ENCODE results near the gene PPP2R1B. TPM values are rescaled to one million over a fixed set of nuclear protein-coding genes. Genes with fewer than 3 reads are reported as not detected.

PPP2R1B gene
- total and polyA plus RNA-seq, 2 of the 8 experiments (the other 6 are each of a cell fraction or from before 2014, with no cell fraction given), result 25.8 to 87.0 TPM

DNA sequence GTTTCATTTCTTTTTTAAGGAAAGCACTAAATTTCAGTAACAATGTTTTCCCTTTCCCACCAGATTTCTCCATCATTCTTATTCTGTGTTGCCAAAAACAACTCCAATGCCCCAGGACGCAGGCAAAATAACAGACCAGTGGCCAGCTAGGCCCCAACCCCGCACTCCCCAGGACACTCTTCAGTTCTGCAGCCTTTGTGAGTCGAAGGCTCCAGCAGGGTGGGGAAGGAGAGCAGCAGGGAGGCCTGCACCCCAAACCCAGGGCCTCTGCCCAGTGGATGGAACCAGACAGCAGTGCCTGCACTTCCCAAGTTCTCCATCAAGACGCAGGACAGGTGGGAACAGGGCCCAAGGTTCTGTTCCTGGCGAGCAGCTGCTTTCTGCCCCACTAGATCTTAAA, 34.4 kb downstream of the PPP2R1B start:
- Histone ChIP-seq H3K79me1 (ENCODE audit: low read depth, low read length) (0 out of 2 replicates have a peak, but pooled peaks cover 2% of the 10 kb centered on the region), H3K79me2 (ENCODE audit: control insufficient read depth in 1 of 2, insufficient read depth in 2 of 2, low read length in 2 of 2) (no peaks in the 10 kb centered on the region), H4K5ac (ENCODE audit: insufficient read length, low read depth, low read length) (no peak overlapping the region), H3K4me3 (ENCODE audit: extremely low read depth in 1 of 4, insufficient read depth in 2 of 4, low read depth in 3 of 4, low read length in 4 of 4) (no peak overlapping the region), H3K4me2 (ENCODE audit: insufficient read depth in 1 of 2, low read depth in 2 of 2, low read length in 2 of 2) (no peak overlapping the region), H3K4me1 (replicated peaks in 1 of 4; ENCODE audit: control insufficient read depth in 3 of 4, insufficient read depth in 4 of 4, low read length in 3 of 4) (peaks cover 0 to 12% (median 2%) of the 10 kb centered on the region in 4 experiments; a peak in 5 of 7 replicates), H4K20me1 (replicated peaks in 1 of 2; ENCODE audit: control insufficient read depth in 1 of 2, insufficient read depth in 2 of 2, low read length in 2 of 2) (peaks cover 1 to 2% of the 10 kb centered on the region in 2 experiments), H2BK20ac (ENCODE audit: low read length) (no peak overlapping the region), H4K8ac (ENCODE audit: extremely low read depth, insufficient read depth, low read length) (no peak overlapping the region), H3K9me3 (ENCODE audit: insufficient read depth in 2 of 2, low read depth in 1 of 2, low read length in 1 of 2) (no peaks in the 10 kb centered on the region), H4K91ac (replicated peaks; ENCODE audit: insufficient read length, low read length) (no peak overlapping the region), H2BK12ac (ENCODE audit: low read depth, low read length) (no peak overlapping the region), H3K56ac (replicated peaks; ENCODE audit: insufficient read length, low read depth, low read length) (no peak overlapping the region), H3K4ac (replicated peaks; ENCODE audit: insufficient read length, low read depth, low read length) (no peak overlapping the region), H2BK15ac (ENCODE audit: low read length) (no peak overlapping the region), H3K36me3 (ENCODE audit: control insufficient read depth in 2 of 4, insufficient read depth in 4 of 4, low read length in 3 of 4) (no peaks in the 10 kb centered on the region), H2BK5ac (ENCODE audit: low read depth, low read length) (no peak overlapping the region), H2AFZ (ENCODE audit: low read length) (no peak overlapping the region), H3K18ac (ENCODE audit: extremely low read depth, low read length) (no peak overlapping the region), H3K27ac (ENCODE audit: low read depth, low read length) (no peak overlapping the region), H3K27me3 (replicated peaks in 1 of 4; ENCODE audit: control insufficient read depth in 3 of 4, extremely low read depth in 1 of 4, insufficient read depth in 3 of 4, low read length in 3 of 4) (no peaks in the 10 kb centered on the region), H2AK5ac (ENCODE audit: low read depth, low read length) (no peak overlapping the region), H3K23ac (ENCODE audit: insufficient read length) (no peak overlapping the region), H3K14ac (ENCODE audit: insufficient read length) (no peak overlapping the region), H3K9ac (replicated peaks in 1 of 4; ENCODE audit: extremely low read depth in 1 of 4, low read depth in 3 of 4, low read length in 3 of 4) (no peak overlapping the region), H2BK120ac (replicated peaks; ENCODE audit: low read depth, low read length) (no peak overlapping the region), H3K23me2 (ENCODE audit: low read depth, low read length) (no peaks in the 10 kb centered on the region)
- POLR2A ChIA-PET (ENCODE audit: partially characterized antibody), result interaction anchor here (0.8 to 1.6 kb wide), 2 partner anchors 15 to 33 kb away, joined by 3 to 4 read pairs; no protein-coding TSS in a partner anchor
- DNase-seq (ENCODE audit: low read depth in 1 of 2, low spot score in 2 of 2) (peak in 1 of 2 experiments; percentile 42), FAIRE-seq (no peak)
- 83% methylated on average over 5 of the region's 5 CpGs; no CpG with 5 or more reads in 1 of the 2 experiments for WGBS, 2 experiments (ENCODE audit: extremely low coverage in 1 of 2, insufficient coverage in 1 of 2, insufficient read length in 1 of 2, insufficient replicate concordance in 2 of 2, low coverage in 1 of 2, low lambda C conversion rate in 2 of 2, missing lambda C conversion rate in 1 of 2)
- CTCF ChIA-PET (ENCODE audit: partially characterized antibody), result interaction anchor here (1.0 to 3.3 kb wide), 8 partner anchors 9 to 250 kb away, joined by 3 to 20 read pairs (median 4); partner anchors contain the start of gene PPP2R1B
- TF ChIP-seq, protein P1, sequence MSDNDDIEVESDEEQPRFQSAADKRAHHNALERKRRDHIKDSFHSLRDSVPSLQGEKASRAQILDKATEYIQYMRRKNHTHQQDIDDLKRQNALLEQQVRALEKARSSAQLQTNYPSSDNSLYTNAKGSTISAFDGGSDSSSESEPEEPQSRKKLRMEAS (IDR thresholded peaks at IDR 0.05), result no peak
- TF ChIP-seq CHD2 (IDR thresholded peaks at IDR 0.05; ENCODE audit: low read length) (no peak), SAP30 (IDR thresholded peaks at IDR 0.05; ENCODE audit: insufficient read depth, insufficient replicate concordance, low read length) (no peak), KDM1A (IDR thresholded peaks at IDR 0.05; ENCODE audit: borderline replicate concordance, low read length) (no peak), BCL11A (IDR thresholded peaks at IDR 0.05; ENCODE audit: low read depth in 2 of 2, low read length in 2 of 2) (no peak), POU5F1 (IDR thresholded peaks at IDR 0.05; ENCODE audit: low read depth, low read length) (no peak), CHD1 (IDR thresholded peaks at IDR 0.05; ENCODE audit: low read depth, low read length) (no peak), POLR2AphosphoS5 (IDR thresholded peaks at IDR 0.05; ENCODE audit: low read depth, low read length) (no peak), KDM4A (IDR thresholded peaks at IDR 0.05; ENCODE audit: low read depth, low read length, severe bottlenecking) (no peak), SP2 (IDR thresholded peaks at IDR 0.05; ENCODE audit: low read length) (no peak), EP300 (IDR thresholded peaks at IDR 0.05; ENCODE audit: borderline replicate concordance in 1 of 2, low read depth in 2 of 2, low read length in 2 of 2) (no peak), MAFK (IDR thresholded peaks at IDR 0.05; ENCODE audit: low read depth, low read length) (no peak), SIX5 (IDR thresholded peaks at IDR 0.05; ENCODE audit: low read depth, low read length) (no peak)
- TF ChIP-seq, protein P2, sequence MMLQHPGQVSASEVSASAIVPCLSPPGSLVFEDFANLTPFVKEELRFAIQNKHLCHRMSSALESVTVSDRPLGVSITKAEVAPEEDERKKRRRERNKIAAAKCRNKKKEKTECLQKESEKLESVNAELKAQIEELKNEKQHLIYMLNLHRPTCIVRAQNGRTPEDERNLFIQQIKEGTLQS (IDR thresholded peaks at IDR 0.05; ENCODE audit: insufficient read depth, low read depth, low read length), result no peak

Measured in H1 (cell line).